ENCODE measurements around the gene CIB2.

The CIB2 gene

DNA sequence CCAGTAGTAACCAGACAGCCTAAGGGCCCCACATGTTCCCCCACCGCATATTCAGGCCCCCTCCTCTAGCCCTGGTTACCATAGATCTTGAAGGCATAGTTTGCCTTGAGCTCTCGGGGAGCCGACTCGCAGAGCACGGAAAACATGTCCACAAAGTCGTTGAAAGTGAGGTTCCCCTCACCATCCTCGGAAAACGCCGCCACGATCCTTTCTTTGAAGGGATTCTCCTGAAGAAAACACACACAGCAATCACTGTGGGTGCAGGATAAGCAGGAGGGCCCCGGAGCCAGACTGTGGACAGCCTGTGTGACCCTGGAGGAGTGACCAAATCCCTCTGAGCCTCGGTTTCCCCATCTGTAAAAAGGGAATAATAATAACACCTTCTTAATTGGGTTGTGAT, 22.1 kb downstream of the CIB2 start:
- no peak for DNase-seq (ENCODE audit: low read depth in 2 of 3, low spot score in 1 of 3)

DNA sequence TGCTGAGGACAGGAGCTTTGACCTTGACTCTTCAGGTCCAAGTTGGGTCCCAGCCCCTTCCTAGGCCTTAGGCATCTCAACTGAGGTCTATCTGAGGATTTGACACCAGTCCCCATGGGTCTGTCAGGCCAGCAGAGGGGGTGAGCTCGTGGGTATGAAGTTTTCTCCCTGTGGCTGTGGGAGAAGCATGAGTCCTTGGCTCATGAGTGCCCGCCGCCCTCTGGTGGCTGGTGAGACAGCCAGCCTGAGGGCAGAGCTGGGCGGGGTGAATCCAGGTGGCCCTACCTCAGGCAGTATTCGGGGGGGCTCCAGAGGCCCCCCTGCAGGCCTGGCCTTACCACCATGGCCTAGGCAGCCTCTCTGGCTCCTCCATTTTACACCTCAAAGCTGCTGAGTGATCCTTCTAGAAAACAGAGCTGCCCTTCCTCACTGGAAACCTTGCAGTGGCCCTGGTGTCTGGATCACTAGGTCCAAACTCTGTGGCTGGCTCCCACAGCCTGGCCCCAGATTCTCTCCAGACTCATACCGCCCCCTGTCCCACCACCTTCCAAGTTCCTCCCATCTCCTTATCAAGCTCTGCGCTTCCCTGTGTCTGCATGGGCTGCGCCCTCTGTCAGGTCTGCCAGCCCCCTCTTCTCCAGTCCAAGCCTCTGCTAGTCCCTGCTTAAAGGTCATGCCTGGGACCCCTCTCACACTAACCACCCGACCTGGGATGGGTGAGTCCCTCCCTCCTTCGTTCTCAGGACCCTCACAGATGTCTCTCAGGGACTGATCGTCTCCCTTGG, 22.8 kb downstream of the CIB2 start:
- peak; percentile 68 to 75 (median 70) for DNase-seq (ENCODE audit: low read depth in 2 of 3, low spot score in 1 of 3)

DNA sequence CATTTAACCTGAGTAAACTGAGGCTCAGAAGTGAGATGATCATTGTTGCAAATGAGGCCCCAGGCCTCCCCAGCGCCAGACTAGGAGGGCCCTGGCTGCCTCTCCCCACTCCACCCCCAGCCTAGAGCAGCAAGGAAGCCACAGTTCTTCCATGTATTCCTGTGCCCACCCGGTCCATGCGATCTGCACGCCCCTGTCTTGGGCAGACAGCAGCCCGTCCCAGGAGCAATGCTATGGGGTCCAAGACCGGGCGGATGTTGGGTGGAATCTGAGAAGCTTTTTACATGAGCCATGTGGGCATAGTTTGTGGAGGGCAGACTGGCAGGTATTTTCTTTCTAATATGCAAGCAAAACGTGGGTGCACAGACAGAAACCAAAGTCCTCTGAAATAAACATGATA, 23.8 kb downstream of the CIB2 start:
- DNase-seq (ENCODE audit: low read depth in 2 of 3, low spot score in 1 of 3) = no peak

DNA sequence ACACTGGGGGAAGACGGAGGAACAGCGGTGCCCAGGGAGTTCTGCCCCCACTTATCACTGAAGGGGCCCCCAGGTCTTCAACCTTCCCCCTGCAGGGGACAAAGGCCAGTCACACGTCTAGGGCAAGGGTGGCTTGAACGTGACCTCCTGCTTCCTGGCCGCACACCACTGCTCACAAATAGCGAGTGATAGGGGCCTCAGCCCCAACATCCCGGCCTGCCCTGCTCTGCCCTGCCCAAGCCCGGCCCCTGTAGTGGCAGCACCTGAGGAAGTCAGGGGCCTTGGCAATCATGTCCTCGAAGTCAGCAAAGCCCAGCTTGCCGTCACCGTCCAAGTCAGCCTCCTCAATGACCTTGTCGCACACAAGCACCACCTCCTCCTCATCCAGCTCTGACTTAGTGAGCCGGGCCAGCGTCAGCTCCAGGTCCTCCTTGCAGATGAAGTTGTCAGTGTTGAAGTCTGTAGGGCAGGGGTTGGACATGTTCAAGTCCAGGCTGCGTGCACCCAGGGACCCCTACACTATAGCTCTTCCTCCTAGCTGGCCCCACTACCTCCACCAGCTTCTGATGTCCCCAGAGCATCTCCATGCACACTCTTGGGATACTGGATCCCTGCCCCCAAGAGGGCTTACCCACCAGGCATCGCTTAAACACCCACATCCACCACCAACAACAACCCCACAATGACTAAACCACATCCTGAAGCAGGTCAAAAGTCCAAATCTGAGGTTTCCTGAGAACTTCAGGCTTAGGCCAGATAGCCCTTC, 25.6 kb downstream of the CIB2 start:
- DNase-seq (ENCODE audit: low read depth in 2 of 3, low spot score in 1 of 3) = no peak

DNA sequence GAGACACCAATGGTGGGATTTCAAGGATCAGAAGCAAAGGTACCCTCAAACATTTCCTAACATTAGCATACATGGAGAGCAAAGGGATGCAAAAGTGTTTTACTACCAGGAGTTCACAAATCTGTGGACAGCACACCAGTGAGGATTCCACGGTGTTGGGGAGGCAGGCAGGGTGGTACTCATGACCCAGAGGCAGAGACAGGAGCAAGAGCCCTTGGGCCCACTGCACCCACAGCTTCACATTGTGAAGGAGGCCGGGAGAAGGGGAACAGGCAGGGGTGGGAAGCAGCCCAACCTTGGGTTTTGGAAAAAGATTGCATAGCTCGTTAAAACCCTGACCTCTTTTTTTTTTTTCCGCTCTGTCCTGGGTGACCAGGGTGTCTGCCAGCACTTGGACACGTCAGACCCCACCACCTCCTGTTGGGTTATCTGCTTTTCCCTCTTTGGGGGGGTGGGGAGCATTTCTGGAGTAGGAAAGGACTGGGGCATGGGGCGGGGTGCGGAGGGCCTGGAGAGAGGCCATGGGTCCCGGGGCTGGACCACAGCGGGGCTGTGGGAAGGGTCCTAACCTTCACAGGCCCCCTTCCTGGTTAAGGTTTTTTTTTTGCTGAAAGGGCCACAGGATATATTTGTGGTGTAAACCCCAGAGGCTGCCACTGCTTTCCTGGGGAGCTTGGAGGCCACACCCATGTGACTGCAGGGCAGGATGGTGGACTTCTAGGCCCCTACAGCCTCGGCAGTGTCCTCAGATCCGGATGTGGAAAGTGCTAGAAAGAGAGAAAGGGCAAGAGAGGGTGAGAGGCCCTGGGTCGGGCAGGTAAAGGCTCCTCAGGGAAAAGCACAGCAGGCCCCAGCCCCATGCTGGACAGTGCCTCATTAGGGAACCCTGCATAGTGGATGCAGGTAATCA, 26.4 kb downstream of the CIB2 start:
- no peak for DNase-seq (ENCODE audit: low read depth in 2 of 3, low spot score in 1 of 3)

DNA sequence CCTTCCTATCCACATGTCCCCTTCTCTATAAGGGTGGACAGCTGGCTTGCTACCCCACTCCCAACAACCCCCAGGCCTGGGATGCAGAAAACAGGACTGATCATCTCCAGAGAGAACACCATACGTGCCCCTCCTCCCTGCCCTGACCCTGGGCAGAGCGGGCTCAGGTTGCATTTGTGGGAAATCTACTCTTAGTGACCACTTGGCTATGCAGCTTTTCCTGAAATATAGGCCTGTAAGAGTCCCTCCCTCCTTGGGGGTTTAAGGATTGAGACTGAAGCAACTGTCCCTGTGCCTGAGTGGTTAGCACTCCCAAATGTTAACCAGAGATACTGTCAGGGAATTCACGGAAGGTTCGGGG, 27.1 kb downstream of the CIB2 start:
- no peak for DNase-seq (ENCODE audit: low read depth in 2 of 3, low spot score in 1 of 3)

DNA sequence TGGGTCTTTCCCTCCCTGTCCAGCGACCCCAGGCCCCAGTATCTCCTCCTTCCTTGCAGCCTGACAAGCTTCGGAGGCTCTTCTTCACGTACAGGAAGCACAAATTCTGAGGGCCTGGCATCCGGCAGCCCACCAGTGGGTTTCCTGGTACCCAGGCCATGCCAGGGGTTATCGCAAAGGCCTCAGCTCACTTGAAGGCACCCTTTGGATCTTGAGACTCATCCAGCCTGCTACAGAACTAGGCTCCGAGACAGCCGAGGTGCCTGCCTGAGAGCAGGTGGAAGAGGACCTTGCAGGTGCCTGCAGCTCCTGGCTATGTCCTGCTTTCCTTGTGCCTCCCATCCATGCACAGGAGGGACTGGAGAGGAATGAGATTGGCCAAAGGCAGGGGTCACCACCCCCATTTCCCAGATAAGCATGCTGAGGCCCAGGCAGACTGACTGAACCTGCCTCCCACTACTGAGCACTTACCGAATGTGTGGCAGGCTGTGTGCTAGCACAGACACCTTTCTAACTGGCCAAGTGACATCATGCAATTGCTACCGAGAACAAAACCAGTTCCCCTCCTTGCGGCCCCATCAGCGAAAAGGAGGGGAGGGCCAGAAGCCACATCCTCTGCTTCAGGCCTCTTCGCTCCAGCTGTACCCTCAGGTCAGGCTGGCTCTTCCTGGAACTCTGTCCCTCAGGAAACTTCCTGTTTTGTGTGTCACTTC, 27.7 kb downstream of the CIB2 start:
- DNase-seq (ENCODE audit: low read depth in 2 of 3, low spot score in 1 of 3) = peak; percentile 41 to 49 (median 46)

DNA sequence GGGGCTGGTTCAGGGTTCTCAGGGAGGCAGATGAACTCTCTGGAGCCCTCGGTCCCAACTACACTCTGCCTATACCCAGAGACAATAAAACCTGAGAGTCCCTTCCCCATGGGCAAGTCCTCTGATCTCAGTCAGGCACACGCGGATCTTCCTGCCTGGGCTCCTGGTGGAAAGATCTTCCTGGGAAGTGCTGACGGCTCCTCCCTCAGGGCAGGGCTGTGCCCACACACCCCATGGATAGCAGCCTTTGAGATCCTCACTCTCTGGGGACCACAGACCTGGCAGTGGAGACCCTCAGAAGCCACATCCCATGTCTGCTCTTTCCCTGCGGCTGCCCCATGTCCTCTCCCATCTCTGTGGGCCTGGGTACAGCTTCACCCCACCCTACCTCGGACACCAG, 28.5 kb downstream of the CIB2 start:
- no peak for DNase-seq (ENCODE audit: low read depth in 2 of 3, low spot score in 1 of 3)

DNA sequence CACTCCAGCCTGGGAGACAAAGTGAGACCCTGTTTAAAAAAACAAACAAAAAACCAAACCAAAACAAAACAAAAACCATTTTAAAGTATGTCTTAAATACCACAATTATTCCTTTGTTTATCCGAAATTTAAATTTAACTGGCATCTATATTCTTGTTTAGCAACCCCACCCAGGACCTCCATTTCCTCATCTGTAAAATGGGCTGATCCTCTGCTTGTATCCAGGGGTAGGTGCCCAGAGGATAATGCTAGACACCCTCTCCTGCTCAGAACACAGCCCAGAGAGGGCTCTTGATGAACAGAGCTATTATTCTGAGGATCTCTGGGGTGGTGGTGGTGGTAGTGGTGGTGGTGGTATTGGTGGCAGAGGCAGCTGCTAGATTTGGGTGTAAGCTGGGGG, 29.0 kb downstream of the CIB2 start:
- DNase-seq (ENCODE audit: low read depth in 2 of 3, low spot score in 1 of 3) = no peak

DNA sequence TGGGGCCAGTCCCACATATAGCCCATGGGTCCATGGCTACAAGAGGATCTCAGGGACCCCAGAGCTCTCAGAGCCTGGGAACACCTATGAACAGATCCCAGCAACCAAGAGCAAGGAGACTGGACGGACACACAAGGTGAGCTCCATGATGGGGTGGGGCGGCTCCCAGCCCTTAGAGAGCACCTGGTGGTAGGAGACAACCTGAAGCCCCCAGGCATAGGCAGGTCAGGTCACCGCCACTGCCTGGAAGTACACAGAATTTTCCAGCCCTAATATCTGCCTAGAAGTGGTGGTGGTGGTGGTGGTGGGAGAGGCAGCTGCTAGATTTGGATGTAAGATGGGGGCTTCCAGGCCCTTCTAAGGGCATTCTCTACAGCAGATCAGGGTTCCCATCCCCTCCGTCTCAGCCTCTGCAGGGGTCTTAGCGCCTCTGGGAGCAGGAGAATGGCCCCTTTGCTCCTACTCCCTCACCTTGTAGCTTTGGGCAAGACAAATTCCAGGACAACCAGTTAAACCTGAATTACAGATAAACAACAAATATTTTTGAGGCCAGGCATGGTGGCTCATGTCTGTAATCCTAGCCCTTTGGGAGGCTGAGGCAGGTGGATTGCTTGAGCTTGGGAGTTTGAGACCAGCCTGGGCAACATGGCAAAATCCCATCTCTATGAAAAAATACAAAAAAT, 29.7 kb downstream of the CIB2 start:
- DNase-seq (ENCODE audit: low read depth in 2 of 3, low spot score in 1 of 3) = no peak

DNA sequence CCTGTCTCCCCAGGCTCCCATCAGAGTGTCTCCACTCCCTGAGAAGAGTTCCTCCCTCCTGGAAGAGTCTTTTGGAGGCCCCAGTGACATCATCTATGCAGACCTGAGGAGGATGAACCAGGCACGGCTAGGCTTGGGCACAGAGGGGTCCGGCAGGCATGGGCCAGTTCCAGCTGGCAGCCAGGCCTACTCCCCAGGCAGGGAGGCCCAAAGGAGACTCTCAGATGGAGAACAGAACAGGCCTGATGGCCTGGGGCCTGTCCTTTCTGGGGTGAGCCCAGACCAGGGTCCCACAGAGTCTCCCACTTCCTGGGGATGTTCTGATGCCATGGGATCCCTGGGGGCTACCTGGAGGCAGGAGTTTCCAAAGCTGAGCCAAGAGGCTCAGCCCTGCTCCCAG, 30.4 kb downstream of the CIB2 start:
- no peak for DNase-seq (ENCODE audit: low read depth in 2 of 3, low spot score in 1 of 3)

DNA sequence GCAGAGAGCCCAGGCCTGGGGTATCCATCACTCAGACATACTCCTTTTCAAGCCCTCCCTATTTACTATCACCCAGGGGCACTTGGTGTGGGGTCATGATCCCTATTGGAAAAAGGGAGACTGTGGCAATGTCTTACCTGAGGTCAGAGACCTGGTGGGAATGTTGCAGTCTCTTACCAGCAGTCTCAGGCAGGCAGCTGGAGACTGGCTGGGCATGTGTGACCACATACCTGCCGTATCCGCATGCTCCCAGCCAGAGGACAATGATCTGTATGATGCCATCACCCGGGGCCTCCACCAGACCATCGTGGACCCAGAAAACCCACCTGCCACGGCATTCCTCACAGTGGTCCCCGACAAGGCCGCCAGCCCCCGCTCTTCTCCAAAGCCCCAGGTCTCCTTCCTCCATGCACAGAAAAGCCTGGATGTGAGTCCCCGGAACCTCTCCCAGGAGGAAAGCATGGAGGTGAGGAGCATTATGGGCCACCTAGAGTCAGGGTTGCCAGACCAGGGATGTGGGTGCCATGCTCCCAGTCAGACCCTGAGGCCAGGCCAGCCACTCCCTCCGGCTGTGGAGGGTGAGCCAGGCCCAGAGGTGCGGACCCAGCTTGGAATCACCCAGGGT, 33.0 kb downstream of the CIB2 start:
- DNase-seq (ENCODE audit: low read depth in 2 of 3, low spot score in 1 of 3) = no peak

DNA sequence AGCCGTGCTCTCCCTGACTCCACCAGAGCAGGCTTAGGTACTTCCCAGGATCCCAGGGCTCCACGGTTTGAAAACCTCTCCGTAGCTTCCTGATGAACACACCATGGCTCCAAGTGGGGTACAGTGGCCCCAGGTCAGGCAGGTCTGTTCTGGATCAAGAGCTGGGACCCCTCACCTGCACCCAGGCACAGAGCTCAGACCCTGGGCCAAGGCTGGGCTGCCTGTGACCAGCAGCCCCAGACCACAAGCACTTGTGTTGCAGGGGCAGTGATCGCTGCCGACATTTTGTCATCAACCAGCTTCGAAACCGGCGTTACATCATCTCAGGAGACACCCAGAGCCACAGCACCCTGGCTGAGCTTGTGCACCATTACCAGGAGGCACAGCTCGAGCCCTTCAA, 33.6 kb downstream of the CIB2 start:
- no peak for DNase-seq (ENCODE audit: low read depth in 2 of 3, low spot score in 1 of 3)

DNA sequence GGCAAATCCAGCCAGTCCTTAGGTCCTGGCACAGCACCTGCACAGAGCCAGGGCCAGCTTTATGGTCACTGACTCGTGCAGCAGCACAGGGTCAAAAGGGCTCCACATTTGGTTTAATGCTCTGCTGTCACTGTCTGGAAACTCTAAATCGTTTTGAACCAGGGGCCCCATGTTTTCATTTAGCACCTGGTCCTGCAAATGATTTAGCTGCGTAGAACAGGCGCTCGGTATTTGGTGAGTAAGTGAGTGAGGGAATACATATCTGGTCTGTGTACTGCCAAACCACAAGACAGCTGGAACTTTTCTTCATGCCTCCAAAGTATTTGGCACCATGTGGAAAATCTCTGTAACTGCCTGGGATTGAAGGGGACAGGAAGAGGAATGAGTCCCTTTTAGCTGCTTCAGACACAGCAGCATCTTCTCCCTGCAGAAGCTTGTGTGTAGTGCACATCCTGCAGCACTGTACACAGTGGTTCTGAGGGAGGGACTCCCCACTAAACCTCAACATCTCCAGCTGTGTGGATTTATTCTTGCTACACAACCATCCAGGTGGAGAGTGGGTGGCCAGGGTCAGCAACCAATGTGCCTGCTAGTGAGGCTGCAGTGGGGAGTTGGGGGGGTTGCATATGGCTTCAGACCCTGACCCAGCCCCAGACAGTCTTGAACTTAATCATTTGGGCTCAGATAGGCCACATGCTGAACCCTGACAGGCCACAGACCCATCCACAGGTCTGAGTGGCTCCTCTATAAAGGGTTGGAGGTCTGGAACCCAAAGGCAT, 37.8 kb downstream of the CIB2 start:
- DNase-seq (ENCODE audit: low read depth in 2 of 3, low spot score in 1 of 3) = no peak

DNA sequence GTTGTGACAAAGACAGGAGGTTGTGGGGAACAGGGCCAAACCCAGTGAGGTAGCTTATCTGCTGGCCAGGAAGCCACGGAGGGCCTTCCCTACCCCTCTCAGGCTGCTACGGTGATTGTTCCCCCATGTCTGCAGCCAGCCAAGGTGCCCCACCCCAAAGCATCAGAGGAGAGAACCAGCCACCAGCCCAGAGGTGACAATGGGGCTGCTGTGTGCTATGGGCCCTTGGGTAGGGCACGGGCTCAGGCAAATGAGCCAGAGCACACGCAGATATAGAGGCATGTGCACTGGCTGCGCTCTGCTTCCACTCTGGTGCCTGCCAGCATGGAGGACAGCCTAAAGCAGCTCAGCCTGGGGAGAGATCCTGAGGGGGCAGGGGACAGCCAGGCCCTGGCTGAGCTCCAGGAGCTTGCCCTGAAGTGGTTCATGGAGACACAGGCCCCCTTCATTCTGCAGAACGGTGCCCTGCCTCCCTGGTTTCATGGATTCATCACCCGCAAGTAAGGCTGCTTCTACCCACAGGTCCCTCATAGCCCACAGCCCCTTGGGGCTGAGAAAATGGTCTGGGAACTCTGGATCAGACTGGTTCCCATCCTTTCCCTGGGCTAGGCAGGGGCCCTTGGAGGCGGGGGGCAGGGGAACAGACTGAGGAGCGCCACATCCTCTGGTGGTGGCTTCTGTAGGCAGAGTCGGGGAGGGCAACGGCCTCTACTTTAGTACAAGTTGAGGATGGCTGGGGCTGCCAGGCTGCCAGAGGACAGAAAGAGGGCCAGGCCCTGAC, 38.8 kb downstream of the CIB2 start, which contains the start of gene SH2D7:
Gene SH2D7 (plus strand): TSS at position 301 of the 781 bp plus-strand sequence. CDS start 24 bp downstream, at position 325.
- no peak for DNase-seq (ENCODE audit: low read depth in 2 of 3, low spot score in 1 of 3)

DNA sequence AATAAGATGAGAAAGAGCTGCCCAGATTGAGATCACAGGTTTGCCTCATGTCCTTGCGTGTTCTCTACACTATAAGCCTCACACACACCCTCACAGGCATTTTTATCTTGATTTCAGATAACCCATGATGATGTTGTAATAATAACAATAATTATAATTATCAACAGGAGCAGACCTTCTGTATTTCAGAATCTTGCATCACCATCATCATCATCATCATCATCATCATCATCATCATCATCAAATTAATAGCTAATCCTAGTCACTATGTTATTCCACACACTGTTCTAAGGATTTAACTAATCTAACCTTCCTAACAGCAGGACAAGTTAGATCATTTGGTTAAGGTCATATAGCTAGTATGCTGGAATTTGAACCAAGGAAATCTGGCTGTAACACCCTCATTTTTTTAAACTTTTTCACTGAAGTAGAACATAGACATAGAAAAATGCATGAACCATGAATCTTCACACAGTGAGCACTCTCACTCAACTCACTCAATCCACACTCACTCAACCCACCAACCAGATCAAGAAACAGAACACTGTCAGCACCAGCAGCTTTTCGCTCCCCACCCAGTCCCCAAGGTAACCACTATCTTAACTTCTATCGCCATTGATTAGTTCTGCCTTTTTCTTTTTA, 40.7 kb downstream of the CIB2 start:
- DNase-seq (ENCODE audit: low read depth in 2 of 3, low spot score in 1 of 3) = no peak

DNA sequence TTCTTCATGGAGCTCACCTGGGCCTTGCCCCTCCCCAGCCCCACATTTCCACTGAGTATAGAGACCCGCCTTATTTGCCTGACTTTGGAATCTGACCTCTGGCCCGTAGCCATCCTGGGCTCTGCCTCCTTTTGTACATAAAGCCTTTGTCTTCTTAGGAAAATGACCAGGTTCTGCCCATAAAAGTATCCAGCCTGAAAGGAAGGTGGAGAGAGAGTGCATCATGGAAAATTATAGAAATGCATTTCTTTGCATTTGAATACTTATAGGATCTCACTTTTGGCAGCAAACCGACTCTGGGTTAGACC, 42.5 kb downstream of the CIB2 start:
- no peak for DNase-seq (ENCODE audit: low read depth in 2 of 3, low spot score in 1 of 3)

All from stimulated activated CD4-positive, alpha-beta T cell treated with anti-CD3 and anti-CD28 coated beads, Interleukin-12 subunit alpha, Interleukin-12 subunit beta, amount 100 ng/mL, for 48 hours (primary cell).